Measurements from ENCODE around the gene SPATA24. TPM values are rescaled to one million over a fixed set of nuclear protein-coding genes. Genes with fewer than 3 reads are reported as not detected.

The SPATA24 gene
- total and polyA plus RNA-seq, 2 of the 8 experiments (the other 6 are each of a cell fraction or from before 2014, with no cell fraction given), result 5.8 to 9.4 TPM

DNA sequence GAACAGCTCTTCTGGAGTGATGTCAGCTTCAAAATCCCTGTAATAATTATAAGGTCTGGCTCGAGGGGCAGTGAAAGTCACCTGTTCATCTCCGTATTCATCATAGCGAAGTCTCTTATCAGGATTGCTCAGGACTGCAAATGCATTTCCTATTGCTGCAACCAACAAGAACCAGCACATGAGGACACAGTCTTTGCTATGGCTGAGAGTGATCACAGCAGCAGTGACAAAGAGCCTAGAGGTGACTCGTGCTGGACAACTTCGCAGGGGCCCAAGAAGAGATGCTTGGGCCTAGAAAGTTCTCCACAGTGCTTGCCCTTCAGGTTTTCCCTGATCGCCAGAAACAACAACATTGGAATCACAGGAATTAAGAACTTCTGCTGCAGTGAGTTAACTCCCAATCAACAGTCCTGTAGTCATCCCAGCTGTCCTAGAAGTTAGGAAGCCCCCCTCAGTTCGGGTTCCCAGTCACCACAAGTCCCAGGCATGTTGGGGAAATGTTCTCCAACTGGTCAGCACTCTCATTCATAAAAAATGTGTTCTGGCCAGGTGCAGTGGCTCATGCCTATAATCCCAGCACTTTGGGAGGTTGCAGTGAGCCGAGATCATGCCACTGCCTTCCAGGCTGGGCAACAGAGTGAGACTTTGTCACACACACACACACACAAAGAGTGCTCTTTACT is 22.5 kb upstream of the SPATA24 start:
- H3K4ac ChIP-seq (replicated peaks; ENCODE audit: insufficient read length, low read depth, low read length), result no peak overlapping the region
- H2AK5ac ChIP-seq (ENCODE audit: low read depth, low read length), result no peak overlapping the region
- no peak overlapping the region for H2BK12ac ChIP-seq (ENCODE audit: low read depth, low read length)
- no peak overlapping the region for H2AFZ ChIP-seq (ENCODE audit: low read length)
- no peaks in the 10 kb centered on the region for H3K27me3 ChIP-seq (replicated peaks in 1 of 4; ENCODE audit: control insufficient read depth in 3 of 4, extremely low read depth in 1 of 4, insufficient read depth in 3 of 4, low read length in 3 of 4)
- H3K27ac ChIP-seq (ENCODE audit: low read depth, low read length), result no peak overlapping the region
- no peaks in the 10 kb centered on the region for H3K4me1 ChIP-seq (replicated peaks in 1 of 4; ENCODE audit: control insufficient read depth in 3 of 4, insufficient read depth in 4 of 4, low read length in 3 of 4)
- H3K23ac ChIP-seq (ENCODE audit: insufficient read length), result no peak overlapping the region
- DNase-seq (ENCODE audit: low read depth in 1 of 2, low spot score in 2 of 2), result no peak
- no peak overlapping the region for H3K18ac ChIP-seq (ENCODE audit: extremely low read depth, low read length)
- POLR2A ChIA-PET (ENCODE audit: partially characterized antibody), result interaction anchor here (0.6 to 4.2 kb wide), 2 partner anchors 12 to 91 kb away, joined by 3 to 15 read pairs; partner anchors contain the start of gene DNAJC18
- no peak overlapping the region for H3K4me2 ChIP-seq (ENCODE audit: insufficient read depth in 1 of 2, low read depth in 2 of 2, low read length in 2 of 2)
- no peak overlapping the region for H4K91ac ChIP-seq (replicated peaks; ENCODE audit: insufficient read length, low read length)
- H3K36me3 ChIP-seq (ENCODE audit: control insufficient read depth in 2 of 4, insufficient read depth in 4 of 4, low read length in 3 of 4), result peaks cover 5 to 34% (median 15%) of the 10 kb centered on the region in 4 experiments; a peak in 7 of 8 replicates
- H2BK20ac ChIP-seq (ENCODE audit: low read length), result no peak overlapping the region
- H3K9ac ChIP-seq (replicated peaks in 1 of 4; ENCODE audit: extremely low read depth in 1 of 4, low read depth in 3 of 4, low read length in 3 of 4), result no peak overlapping the region
- H3K79me1 ChIP-seq (ENCODE audit: low read depth, low read length), result no peaks in the 10 kb centered on the region
- H4K5ac ChIP-seq (ENCODE audit: insufficient read length, low read depth, low read length), result no peak overlapping the region
- WGBS, 2 experiments (ENCODE audit: extremely low coverage in 1 of 2, insufficient coverage in 1 of 2, insufficient read length in 1 of 2, insufficient replicate concordance in 2 of 2, low coverage in 1 of 2, low lambda C conversion rate in 2 of 2, missing lambda C conversion rate in 1 of 2), result 94% methylated on average over 8 of the region's 8 CpGs; no CpG with 5 or more reads in 1 of the 2 experiments
- H3K4me3 ChIP-seq (ENCODE audit: extremely low read depth in 1 of 4, insufficient read depth in 2 of 4, low read depth in 3 of 4, low read length in 4 of 4), result no peak overlapping the region
- H3K79me2 ChIP-seq (ENCODE audit: control insufficient read depth in 1 of 2, insufficient read depth in 2 of 2, low read length in 2 of 2), result no peaks in the 10 kb centered on the region
- no peaks in the 10 kb centered on the region for H3K23me2 ChIP-seq (ENCODE audit: low read depth, low read length)
- no peaks in the 10 kb centered on the region for H4K20me1 ChIP-seq (replicated peaks in 1 of 2; ENCODE audit: control insufficient read depth in 1 of 2, insufficient read depth in 2 of 2, low read length in 2 of 2)
- no peak overlapping the region for H3K14ac ChIP-seq (ENCODE audit: insufficient read length)
- no peak overlapping the region for H2BK15ac ChIP-seq (ENCODE audit: low read length)
- H2BK120ac ChIP-seq (replicated peaks; ENCODE audit: low read depth, low read length), result no peak overlapping the region
- no peak overlapping the region for H2BK5ac ChIP-seq (ENCODE audit: low read depth, low read length)
- no peak overlapping the region; the same call in 1 of the 2 replicates for H4K8ac ChIP-seq (ENCODE audit: extremely low read depth, insufficient read depth, low read length)
- H3K56ac ChIP-seq (replicated peaks; ENCODE audit: insufficient read length, low read depth, low read length), result no peak overlapping the region
- no peaks in the 10 kb centered on the region for H3K9me3 ChIP-seq (ENCODE audit: insufficient read depth in 2 of 2, low read depth in 1 of 2, low read length in 1 of 2)
- FAIRE-seq, result no peak
- CTCF ChIA-PET (ENCODE audit: partially characterized antibody), result interaction anchor here (9.9 kb wide), 1 partner anchor 91 kb away, joined by 319 read pairs; no protein-coding TSS in a partner anchor
- TF ChIP-seq GABPA (IDR thresholded peaks at IDR 0.05; ENCODE audit: borderline replicate concordance, insufficient read depth, low read length), result no peak

Measured in H1 (cell line).